HG03095 (cell line): Measurements from ENCODE around the gene FAM219B.
"Not testable (repeated sequence)": the region's sequence is repeated elsewhere in the genome, so short reads cannot be mapped to it uniquely, and the experiment has no call there.

Source experiments
- ATAC-seq: cut with Tn5 transposase; IDR thresholded peaks from one replicate; pipeline ENCODE4 v1.9.1; 2021; ENCODE audit warnings: moderate library complexity; ENCODE audit not compliant: unreplicated experiment

FAM219B gene

DNA sequence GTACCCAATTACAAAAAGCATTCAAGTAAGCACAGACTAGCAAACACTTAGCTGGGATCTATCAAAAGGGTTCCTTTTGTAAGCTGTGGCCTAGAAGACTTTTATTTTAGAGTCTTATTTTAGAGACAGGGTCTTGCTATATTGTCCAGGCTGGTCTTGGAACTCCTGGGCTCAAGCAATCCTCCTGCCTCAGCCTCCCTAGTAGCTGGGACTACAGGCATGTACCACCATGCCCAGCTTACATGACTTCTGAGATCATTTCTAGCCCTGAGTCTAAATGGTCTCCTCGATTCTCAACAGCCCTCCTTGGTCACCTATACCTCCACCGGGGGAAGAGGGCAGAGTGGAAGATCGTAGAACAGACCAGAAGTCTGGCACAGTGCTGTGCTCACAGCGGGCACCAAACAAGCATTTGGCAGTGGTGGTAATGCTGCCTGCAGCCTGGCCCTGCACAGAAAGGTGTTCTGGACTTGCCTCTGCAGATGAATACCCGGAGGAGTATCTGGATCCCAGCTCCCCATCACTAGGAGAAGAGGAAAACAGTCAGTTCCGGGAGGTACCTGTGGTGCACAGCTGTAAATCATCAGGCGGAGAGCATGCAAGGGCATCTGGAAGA lies 2.4 kb downstream of the FAM219B start:
- ATAC-seq = no peak

DNA sequence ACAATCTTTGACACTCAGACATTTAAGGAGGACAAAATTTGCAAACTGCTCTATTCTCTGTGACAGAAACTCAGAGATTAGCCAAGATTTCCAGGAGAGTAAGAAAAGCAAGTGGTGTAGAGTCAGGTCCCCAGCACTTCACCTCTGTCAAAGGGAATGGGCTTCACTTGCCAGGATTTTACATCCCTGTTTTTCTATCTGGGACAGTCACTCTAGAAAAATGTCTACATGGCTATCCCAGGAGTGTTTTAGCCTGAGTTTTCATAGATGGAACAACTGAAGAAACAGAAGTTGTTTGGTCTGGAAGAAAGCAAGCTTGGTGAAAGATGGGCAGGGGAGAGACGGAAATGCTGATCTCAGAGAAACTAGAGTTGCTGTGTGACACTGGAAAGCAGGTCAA lies 3.0 kb downstream of the FAM219B start:
- ATAC-seq = no peak

DNA sequence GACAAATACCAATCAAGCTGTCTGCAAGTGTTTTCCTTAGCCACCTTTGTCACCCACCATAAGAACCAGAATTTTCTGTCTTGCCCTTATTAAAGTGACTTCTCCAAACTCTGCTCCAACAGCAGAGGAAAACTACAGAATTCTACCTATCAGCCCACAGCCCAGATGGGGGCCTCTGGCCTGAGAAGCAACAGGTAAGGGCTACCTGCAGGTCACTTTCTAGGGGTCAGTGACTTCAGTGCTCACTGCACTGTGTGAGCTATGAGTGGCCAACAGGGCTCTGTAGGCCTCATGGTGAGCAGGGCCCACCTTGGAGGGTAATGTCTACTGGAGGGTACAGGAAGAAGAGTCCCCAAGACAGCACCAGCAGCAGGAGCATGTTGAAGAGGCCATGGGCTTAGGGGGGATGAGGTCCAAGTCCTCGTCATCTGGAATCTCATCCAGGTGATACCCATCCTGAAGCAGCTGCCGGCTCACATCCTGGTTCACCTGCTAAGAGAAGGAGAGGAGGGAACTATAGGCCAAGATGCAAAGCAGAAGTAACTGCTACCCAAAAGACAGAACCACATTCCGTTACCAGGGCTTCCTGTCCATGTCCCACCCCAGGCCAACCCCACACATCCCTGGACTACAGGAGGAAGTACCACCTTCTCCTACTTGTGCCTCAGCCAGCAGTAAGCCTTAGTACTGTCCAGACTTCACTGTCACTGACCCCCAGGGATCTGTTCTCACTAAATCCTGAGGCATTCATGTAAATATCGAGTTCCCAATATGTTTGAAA lies 4.2 kb downstream of the FAM219B start:
- no peak for ATAC-seq

DNA sequence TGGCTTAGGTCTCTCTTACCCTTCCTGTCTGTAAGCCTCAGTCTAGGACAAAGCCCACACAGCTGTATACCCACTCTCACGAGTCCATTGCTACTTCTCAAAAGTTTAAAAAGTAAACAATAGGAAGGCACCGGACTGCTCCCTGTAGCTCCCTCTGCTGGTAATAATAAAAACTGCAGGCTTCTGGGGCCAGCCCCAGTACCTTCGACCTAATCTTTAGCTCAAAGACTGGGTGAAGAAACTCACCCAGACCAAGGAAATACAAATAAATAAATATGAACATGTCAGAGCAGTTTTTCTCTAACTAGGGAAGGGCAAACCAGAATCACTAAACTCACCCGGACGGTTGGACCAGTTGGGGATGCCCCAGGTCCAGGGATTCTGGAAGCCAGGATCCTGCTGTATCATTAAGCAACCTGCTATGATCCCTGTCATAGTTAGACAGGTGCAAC lies 5.0 kb downstream of the FAM219B start:
- no peak for ATAC-seq

DNA sequence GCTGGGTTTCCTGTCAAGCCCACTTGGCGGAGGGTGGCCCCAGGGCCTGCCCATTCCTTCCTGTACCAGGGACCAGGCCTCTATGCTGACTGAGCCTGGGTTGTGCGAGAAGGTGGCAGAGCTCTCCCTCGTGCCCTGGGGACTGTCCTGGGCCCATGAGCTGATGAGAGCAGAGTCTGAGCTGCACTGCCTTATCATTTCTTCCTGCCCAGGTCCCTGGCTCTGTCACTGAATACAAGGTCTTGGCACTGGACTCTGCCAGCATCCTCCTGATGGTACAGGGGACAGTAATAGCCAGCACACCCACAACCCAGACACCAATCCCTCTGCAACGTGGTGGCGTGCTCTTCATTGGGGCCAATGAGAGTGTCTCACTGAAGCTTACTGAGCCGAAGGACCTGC lies 9.3 kb downstream of the FAM219B start:
- no peak for ATAC-seq

DNA sequence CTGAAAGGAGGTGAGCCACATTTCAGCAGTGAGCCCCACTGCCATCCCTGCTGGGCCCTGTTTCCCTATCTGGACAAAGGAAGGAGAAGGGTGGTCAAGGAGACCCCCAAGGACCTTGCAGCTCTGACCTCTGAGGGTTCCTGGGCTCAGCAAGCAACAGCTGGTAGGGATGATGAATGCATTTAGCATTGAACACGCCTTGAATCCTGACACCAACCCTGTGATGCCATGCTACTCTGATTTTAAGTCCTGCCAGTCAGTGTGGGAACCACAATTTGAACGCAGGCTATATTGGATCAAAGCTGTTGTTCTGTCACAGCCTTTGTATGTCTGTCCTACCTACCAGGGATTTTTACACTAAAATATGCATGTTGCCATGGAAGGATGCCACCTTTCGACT lies 10.3 kb downstream of the FAM219B start:
- ATAC-seq = no peak

DNA sequence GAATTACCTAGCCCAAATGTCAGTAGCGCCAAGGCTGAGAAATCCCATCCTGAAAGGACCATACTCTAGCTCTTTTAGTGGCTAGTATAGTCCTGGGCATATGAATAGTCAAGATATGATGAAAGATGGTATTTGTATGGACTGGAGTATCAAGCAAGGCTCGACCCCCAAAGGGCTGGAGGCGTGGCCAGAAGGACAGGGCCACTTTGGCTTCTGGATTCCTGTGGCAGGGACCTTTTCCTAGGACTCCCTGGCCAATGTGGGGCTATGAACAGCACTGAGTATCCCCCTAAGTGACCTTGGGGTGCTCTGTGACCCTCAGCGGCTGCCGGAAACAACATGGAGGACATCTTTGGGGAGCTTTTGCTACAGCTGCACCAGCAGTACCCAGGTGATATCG lies 10.8 kb downstream of the FAM219B start:
- no peak for ATAC-seq

DNA sequence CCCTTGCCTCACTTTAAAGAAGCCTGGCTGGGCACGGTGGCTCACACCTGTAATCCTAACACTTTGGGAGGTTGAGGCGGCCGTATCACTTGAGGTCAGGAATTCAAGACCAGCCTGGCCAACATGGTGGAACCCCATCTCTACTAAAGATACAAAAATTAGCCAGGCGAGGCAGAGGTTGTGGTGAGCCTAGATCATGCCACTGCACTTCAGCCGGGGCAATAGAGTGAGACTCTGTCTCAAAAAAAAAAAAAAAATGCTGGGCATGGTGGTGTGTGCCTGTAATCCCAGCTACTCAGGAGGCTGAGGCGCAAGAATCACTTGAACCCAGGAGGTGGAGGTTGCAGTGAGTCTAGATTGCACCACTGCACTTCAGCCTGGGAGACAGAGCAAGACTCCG lies 12.3 kb downstream of the FAM219B start:
- not testable (repeated sequence) for ATAC-seq

DNA sequence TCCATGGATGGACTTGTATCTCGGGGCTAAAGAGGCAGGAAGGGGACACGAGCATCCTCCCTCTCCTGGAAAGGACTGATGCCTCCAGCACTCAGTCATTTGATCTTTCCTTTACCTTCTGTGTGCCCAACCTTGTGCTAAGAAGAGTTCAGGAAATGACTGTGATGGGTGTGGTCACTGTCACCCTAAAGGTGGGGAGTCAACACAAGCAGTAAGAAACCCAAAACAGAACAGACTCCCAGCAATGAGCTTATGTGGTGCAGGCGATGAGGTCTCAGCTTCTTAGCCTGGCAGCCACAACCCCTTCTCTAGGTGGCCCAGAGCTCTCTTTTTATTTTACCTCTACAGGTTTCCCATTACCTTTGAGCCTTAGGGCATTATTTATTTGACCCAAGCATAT lies 13.0 kb downstream of the FAM219B start:
- no peak for ATAC-seq

DNA sequence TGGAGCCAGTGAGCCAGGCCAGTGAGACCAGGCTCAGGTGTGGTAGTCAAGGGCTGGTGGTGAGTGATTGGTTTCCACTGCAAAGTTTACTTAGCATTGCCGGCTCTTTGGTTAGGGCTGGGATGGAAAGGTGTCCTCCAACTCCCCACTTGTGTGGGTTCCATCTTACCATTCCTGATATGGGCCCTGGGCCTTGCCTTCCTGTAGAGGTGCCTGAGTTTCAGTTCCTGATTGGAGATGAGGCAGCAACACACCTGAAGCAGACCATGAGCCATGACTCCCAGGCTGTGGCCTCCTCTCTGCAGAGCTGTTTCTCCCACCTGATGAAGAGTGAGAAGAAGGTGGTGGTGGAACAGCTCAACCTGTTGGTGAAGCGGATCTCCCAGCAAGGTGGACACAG lies 13.7 kb downstream of the FAM219B start:
- no peak for ATAC-seq

DNA sequence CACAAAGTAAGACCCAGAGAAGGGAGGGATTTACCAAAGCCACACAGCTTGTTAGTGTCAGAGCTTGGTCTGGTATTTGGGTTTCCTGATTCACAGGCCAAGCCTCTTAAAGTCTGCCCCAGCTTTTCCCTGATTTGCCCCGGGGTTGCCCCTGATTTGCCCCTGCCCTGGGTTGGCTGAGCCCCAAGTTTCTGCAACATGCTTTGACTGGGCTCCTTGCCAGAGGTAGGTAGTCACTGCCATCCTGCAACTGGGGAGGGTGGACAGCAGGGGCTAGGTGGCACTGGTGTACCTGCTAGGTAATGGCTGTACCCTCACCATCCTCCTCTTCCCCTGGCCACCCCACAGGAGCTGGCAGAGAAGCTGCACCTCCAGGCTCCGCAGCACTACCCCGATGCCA lies 14.3 kb downstream of the FAM219B start:
- no peak for ATAC-seq

DNA sequence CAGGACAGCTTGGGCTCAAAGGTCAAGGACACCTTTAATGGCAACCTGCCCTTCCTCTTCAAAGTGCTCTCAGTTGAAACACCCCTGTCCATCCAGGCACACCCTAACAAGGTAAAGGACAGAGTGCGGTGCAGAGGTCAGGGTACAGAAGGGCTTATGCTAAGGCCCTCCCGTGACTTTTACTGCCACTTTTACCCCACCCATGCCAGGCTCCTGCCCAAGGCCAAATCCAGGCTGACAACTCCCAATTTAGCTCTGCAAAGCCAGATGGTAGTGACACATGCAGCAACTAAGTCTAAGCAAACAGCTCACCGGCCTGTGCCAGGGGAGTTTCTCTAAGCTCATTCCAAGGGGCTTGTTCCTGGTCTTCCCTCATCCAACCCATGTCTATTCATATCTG lies 15.2 kb downstream of the FAM219B start:
- no peak for ATAC-seq

DNA sequence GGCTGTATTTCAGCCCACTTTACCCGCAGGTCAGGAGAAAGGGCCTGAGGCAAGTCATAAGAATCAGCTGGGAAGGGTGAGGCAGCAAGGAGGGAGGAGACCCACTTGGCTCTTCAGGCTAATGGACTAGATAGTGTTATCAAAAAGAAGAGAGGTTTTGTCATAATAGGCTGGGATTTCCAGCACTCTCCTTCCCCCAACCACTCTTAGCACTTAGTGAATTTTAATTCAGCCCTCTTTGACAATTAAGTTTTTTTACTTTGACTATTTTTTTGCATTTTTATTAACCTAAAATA lies 16.0 kb downstream of the FAM219B start:
- ATAC-seq = no peak

DNA sequence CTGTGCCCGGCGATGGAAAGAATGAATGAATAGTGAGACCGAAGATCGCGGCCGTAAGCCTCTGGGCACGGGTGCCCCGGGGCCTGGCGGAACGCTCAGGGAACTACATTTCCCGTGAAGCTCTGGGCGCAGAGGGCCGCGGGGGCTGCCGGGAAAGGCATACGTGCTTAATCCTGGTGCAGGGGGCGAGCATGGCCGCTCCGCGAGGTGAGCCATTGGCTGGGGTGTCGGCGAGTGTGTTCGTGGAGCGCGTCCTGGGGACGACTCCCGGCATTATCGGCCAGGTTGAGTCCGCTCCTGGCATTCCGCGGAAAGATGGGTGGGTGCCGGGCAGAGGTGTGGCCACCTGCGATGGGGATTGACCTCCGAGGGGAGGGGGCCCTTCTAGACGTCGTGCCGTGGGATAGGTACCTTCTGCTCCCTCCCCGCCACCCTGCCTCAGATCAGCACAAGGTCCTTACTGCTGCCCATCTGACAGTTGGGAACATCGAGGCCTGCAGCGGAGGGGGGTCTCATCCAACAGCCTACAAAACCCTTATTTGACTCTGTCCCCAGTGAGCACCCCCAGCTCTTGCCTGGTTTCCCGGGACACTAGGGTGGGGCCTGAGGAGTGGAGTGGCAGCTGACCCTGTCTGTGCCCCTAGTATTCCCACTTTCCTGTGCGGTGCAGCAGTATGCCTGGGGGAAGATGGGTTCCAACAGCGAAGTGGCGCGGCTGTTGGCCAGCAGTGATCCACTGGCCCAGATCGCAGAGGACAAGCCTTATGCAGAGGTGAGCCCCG lies 16.6 kb downstream of the FAM219B start, which contains the start of gene MPI:
TSS of gene MPI (plus strand) at position 160 of the 782 bp plus-strand sequence. CDS start at position 192, 32 bp downstream.
- peak; percentile 91 for ATAC-seq

DNA sequence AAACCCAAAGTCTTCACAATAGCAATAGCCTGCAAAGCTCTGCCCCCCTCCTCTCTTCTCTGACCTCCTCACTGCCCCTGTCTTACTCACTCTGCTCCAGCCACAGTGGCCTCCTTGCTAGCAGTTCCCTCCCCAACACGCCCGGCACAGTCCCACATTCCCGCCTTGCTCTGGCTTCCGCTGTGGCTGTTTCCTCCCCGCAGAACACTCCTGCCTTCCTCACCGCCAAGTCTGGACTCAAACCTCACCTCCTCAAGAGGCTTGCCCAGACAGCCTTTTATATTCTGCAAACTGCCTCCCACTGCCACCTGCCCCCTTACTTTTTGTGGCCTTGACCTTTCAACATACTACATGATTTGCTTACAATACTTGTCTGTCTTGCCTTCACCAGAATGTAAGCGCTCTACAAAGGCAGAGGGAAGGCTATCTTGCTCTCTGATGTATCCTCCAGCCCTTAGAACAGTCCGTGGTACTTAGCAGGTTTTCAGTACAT lies 17.2 kb downstream of the FAM219B start:
- peak; percentile 20 for ATAC-seq

DNA sequence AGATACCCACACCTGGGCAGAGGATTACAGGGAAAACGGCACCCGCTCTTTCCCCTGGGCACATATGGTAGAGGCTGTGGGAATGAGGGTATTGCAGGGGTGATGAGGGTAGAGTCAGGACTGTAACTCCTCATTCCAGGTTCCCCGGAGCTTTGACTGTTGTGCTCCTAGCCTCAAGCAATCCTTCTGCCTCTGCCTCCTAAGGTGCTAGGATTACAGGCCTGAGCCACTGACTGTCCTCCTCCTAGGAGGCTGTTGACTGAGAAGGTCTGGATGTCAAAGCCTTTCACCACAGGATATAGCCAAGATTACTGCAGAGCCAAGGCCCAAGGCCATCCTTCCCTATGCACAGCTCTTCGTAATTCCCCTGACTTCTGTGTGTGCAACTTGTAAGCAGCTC lies 17.9 kb downstream of the FAM219B start:
- no peak for ATAC-seq

DNA sequence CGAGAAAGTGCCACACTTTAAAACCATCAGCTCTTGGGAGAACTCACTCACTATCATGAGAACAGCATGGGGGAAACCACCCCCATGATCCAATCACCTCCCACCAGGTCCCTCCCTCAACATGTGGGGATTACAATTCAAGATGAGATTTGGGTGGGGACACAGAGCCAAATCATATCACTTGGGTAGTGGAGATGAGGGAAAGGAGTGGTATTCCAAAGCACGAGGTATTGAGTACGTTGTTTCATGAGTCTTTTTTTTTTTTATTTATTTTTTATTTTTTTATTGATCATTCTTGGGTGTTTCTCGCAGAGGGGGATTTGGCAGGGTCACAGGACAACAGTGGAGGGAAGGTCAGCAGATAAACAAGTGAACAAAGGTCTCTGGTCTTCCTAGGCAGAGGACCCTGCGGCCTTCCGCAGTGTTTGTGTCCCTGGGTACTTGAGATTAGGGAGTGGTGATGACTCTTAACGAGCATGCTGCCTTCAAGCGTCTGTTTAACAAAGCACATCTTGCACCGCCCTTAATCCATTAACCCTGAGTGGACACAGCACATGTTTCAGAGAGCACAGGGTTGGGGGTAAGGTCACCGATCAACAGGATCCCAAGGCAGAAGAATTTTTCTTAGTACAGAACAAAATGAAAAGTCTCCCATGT lies 19.0 kb downstream of the FAM219B start:
- ATAC-seq = not testable (repeated sequence)

DNA sequence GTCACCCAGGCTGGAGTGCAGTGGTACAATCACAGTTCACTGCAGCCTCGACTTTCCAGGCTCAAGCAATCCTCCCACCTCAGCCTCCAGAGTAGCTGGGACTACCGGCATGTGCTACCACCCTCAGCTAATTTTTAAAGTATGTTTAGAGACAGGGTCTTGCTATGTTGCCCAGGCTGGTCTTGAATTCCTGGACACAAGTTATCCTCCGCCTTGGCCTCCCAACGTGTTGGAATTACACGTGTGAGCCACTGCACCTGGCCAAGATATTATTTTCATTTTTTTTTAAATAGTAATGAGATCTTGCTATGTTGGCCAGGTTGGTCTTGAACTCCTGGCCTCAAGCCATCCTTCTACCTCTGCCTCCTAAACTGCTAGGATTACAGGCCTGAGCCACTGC lies 21.2 kb downstream of the FAM219B start:
- no peak for ATAC-seq

DNA sequence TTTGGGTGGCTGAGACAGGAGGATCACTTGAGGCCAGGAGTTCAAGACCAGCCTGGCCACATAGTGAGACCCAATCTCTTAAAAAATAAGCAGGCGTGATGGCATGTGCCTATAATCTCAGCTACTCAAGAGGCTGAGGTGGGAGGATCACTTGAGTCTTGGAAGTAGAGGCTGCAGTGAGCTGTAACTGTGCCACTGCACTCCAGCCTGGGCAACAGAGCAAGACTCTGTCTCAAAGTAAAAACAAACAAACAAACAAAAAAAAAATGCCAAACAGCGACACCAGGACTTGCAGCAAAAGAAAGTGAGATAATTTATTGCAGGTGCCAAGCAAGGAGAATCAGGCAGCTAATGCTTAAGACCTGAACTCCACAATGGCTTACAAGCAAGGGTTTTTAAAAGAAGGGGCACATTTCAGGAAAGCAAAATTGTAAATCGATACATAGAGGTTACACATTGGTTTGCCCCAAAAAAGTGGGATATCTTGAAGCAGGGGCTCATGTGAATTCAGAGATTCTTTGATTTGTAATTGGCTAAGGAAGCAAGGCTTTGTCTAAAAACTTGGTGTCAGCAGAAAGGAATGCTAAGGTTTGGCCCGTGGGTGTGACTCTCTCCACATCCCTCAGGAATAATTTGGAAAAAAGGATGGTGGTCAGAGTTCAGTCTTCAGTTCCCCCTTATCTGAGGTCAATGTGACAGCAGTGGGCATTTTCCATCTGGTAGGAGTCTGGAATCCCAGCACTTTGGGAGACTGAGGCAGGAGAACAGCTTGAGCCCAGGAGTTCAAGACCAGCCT lies 22.0 kb downstream of the FAM219B start:
- no peak for ATAC-seq

DNA sequence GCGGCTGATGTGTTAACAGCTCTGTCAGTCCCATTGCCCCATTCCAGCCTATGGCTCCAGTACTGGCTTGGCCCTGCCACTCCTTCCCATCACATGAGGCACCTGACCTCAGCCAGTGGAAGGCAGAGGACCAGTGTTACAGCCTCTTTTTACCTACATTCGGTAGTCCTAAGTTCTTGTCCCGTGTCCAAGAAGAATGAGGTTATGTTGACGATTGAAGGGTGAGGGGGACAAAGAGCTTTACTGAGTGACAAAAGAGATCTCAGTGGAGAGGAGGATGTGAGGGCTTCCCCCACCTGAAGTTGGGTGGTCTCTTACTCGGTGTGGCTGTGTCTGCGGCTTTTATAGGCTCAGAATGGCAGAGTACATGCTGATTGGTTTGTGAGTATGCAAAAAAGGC lies 24.1 kb downstream of the FAM219B start:
- ATAC-seq = no peak
